Neural cell (in vitro differentiated cells): ENCODE measurements around the gene FETUB. TPM values are rescaled to one million over a fixed set of nuclear protein-coding genes. Genes with fewer than 3 reads are reported as not detected.

Experiments used
- H2AFZ ChIP-seq: fragments of 200-600, 300-800 bp; sonication (generic), shearing (Covaris generic); 2 replicates; pipeline ENCODE4 v1.6.0; 2014; ENCODE audit warnings: low read depth, mild to moderate bottlenecking, antibody characterized with exemption, low read length, moderate library complexity
- H3F3A ChIP-seq: fragments of 200-600 bp; shearing (Covaris generic); 2 replicates; pipeline ENCODE4 v1.6.1; 2016; ENCODE audit warnings: mild to moderate bottlenecking, moderate library complexity, mixed read lengths, antibody characterized with exemption, low read length; ENCODE audit not compliant: insufficient read depth, poor library complexity, severe bottlenecking
- H3K27ac ChIP-seq: fragments of 200-600, 300-800 bp; sonication (generic), shearing (Covaris generic); 2 replicates; pipeline ENCODE4 v1.5.1; 2014; ENCODE audit warnings: mild to moderate bottlenecking, low read length, moderate library complexity
- H3K27me3 ChIP-seq: fragments of 300-800, 200-600 bp; sonication (generic), shearing (Covaris generic); 2 replicates; pipeline ENCODE4 v1.6.0; 2014; ENCODE audit warnings: mild to moderate bottlenecking, low read depth, low read length, moderate library complexity; ENCODE audit not compliant: insufficient read depth
- H3K36me3 ChIP-seq: fragments of 300-800, 200-600 bp; sonication (generic), shearing (Covaris generic); 2 replicates; pipeline ENCODE4 v1.5.1; 2014; ENCODE audit warnings: mild to moderate bottlenecking, antibody characterized with exemption, low read length, moderate library complexity; ENCODE audit not compliant: insufficient read depth
- H3K4me2 ChIP-seq: fragments of 300-800, 200-600 bp; sonication (generic), shearing (Covaris generic); 2 replicates; pipeline ENCODE4 v1.6.0; 2014; ENCODE audit warnings: mild to moderate bottlenecking, low read length
- H3K4me3 ChIP-seq: fragments of 300-800, 200-600 bp; sonication (generic), shearing (Covaris generic); 2 replicates; pipeline ENCODE4 v1.5.1; 2014; ENCODE audit warnings: mild to moderate bottlenecking, low read length, moderate library complexity
- H3K79me2 ChIP-seq: fragments of 200-600 bp; shearing (Covaris generic); replicated peaks from 2 replicates; pipeline ENCODE4 v1.6.0; 2014; ENCODE audit warnings: mild to moderate bottlenecking, low read length, moderate library complexity; ENCODE audit not compliant: insufficient read depth
- H3K9ac ChIP-seq: fragments of 300-800, 200-600 bp; sonication (generic), shearing (Covaris generic); 2 replicates; pipeline ENCODE4 v1.6.1; 2016; ENCODE audit warnings: mild to moderate bottlenecking, low read length, mixed read lengths
- H3K9me2 ChIP-seq: fragments of 200-600 bp; shearing (Covaris generic); 2 replicates; pipeline ENCODE4 v1.6.1; 2016; ENCODE audit warnings: mild to moderate bottlenecking, low read length, mixed read lengths; ENCODE audit not compliant: insufficient read depth
- H3K9me3 ChIP-seq: fragments of 200-600, 300-800 bp; sonication (generic), shearing (Covaris generic); 2 replicates; pipeline ENCODE4 v1.6.1; 2016; ENCODE audit warnings: mild to moderate bottlenecking, mixed run types, low read length, moderate library complexity, mixed read lengths
- H4K20me1 ChIP-seq: fragments of 200-600 bp; shearing (Covaris generic); 2 replicates; pipeline ENCODE4 v1.6.1; 2016; ENCODE audit warnings: mild to moderate bottlenecking, mixed run types; ENCODE audit not compliant: insufficient read depth
- EP300 ChIP-seq: fragments of 450-650 bp; conservative IDR thresholded peaks from 2 replicates; pipeline ENCODE4 v1.6.1; 2014; ENCODE audit warnings: antibody characterized with exemption, mild to moderate bottlenecking, moderate library complexity; ENCODE audit not compliant: poor library complexity, severe bottlenecking
- EZH2 ChIP-seq: fragments of 200-600, 300-800 bp; shearing (Covaris generic), sonication (generic); IDR thresholded peaks from 2 replicates; pipeline ENCODE4 v1.6.1; 2014; ENCODE audit warnings: antibody characterized with exemption, low read length, borderline replicate concordance, mild to moderate bottlenecking; ENCODE audit not compliant: insufficient read depth, poor library complexity, severe bottlenecking
- MXI1 ChIP-seq: fragments of 450-650 bp; conservative IDR thresholded peaks from 2 replicates; pipeline ENCODE4 v1.6.1; 2014; ENCODE audit warnings: antibody characterized with exemption, mild to moderate bottlenecking; ENCODE audit not compliant: poor library complexity, severe bottlenecking
- POLR2AphosphoS5 ChIP-seq: IDR thresholded peaks from 2 replicates; pipeline ENCODE4 v1.6.1; 2012
- RAD21 ChIP-seq: fragments of 450-650 bp; conservative IDR thresholded peaks from 2 replicates; pipeline ENCODE4 v1.6.1; 2014; ENCODE audit warnings: antibody characterized with exemption, mild to moderate bottlenecking, moderate library complexity
- SMC3 ChIP-seq: fragments of 450-650 bp; conservative IDR thresholded peaks from 2 replicates; pipeline ENCODE4 v1.6.1; 2014; ENCODE audit warnings: antibody characterized with exemption, mild to moderate bottlenecking, moderate library complexity; ENCODE audit not compliant: poor library complexity
- TAF1 ChIP-seq: IDR thresholded peaks from 2 replicates; pipeline ENCODE4 v1.6.1; 2012; ENCODE audit warnings: low read depth
- polyA plus RNA-seq: library from polyadenylated mRNA; depleted of rRNA; stranded (reverse); fragments of >200 nt; gene quantifications from 2 replicates; pipeline ENCODE4 v1.2.3, GENCODE V29; 2014
- TF ChIP-seq, protein P1 (sequence below): fragments of 450-650 bp; IDR thresholded peaks from 2 replicates; pipeline ENCODE4 v1.5.1; 2014; ENCODE audit warnings: antibody characterized with exemption, mild to moderate bottlenecking, moderate library complexity; ENCODE audit not compliant: poor library complexity, severe bottlenecking
- TF ChIP-seq, protein P2 (sequence below): IDR thresholded peaks from 2 replicates; pipeline ENCODE4 v1.6.1; 2012; ENCODE audit warnings: borderline replicate concordance

FETUB gene
- polyA plus RNA-seq, 1 donor from 2014 or later, result not detected

- Histone ChIP-seq H3K79me2 (no peaks in the 10 kb centered on the region), H3K9me3 (no peaks in the 10 kb centered on the region), H3K9ac (no peak overlapping the region), H3K27ac (no peak overlapping the region), H4K20me1 (no peaks in the 10 kb centered on the region), H3K9me2 (no peaks in the 10 kb centered on the region), H3K27me3 (no peaks in the 10 kb centered on the region), H3K4me2 (no peak overlapping the region), H2AFZ (no peak overlapping the region), H3K36me3 (no peaks in the 10 kb centered on the region), H3F3A (no peaks in the 10 kb centered on the region), H3K4me3 (no peak overlapping the region)
- TF ChIP-seq MXI1 (no peak), RAD21 (no peak), EZH2 (no peak), EP300 (no peak), TAF1 (no peak), POLR2AphosphoS5 (no peak), SMC3 (no peak)
- TF ChIP-seq, protein P1, sequence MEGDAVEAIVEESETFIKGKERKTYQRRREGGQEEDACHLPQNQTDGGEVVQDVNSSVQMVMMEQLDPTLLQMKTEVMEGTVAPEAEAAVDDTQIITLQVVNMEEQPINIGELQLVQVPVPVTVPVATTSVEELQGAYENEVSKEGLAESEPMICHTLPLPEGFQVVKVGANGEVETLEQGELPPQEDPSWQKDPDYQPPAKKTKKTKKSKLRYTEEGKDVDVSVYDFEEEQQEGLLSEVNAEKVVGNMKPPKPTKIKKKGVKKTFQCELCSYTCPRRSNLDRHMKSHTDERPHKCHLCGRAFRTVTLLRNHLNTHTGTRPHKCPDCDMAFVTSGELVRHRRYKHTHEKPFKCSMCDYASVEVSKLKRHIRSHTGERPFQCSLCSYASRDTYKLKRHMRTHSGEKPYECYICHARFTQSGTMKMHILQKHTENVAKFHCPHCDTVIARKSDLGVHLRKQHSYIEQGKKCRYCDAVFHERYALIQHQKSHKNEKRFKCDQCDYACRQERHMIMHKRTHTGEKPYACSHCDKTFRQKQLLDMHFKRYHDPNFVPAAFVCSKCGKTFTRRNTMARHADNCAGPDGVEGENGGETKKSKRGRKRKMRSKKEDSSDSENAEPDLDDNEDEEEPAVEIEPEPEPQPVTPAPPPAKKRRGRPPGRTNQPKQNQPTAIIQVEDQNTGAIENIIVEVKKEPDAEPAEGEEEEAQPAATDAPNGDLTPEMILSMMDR, result no peak
- TF ChIP-seq, protein P2, sequence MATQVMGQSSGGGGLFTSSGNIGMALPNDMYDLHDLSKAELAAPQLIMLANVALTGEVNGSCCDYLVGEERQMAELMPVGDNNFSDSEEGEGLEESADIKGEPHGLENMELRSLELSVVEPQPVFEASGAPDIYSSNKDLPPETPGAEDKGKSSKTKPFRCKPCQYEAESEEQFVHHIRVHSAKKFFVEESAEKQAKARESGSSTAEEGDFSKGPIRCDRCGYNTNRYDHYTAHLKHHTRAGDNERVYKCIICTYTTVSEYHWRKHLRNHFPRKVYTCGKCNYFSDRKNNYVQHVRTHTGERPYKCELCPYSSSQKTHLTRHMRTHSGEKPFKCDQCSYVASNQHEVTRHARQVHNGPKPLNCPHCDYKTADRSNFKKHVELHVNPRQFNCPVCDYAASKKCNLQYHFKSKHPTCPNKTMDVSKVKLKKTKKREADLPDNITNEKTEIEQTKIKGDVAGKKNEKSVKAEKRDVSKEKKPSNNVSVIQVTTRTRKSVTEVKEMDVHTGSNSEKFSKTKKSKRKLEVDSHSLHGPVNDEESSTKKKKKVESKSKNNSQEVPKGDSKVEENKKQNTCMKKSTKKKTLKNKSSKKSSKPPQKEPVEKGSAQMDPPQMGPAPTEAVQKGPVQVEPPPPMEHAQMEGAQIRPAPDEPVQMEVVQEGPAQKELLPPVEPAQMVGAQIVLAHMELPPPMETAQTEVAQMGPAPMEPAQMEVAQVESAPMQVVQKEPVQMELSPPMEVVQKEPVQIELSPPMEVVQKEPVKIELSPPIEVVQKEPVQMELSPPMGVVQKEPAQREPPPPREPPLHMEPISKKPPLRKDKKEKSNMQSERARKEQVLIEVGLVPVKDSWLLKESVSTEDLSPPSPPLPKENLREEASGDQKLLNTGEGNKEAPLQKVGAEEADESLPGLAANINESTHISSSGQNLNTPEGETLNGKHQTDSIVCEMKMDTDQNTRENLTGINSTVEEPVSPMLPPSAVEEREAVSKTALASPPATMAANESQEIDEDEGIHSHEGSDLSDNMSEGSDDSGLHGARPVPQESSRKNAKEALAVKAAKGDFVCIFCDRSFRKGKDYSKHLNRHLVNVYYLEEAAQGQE, result no peak
These were observed 42.0 kb upstream of the FETUB start for GRCh38 chr3:186598108-186598784.

- Histone ChIP-seq H3K9me2 (no peaks in the 10 kb centered on the region), H3K9me3 (no peaks in the 10 kb centered on the region), H3K4me3 (no peak overlapping the region), H4K20me1 (no peaks in the 10 kb centered on the region), H3K27ac (no peak overlapping the region), H3F3A (no peaks in the 10 kb centered on the region), H3K27me3 (no peaks in the 10 kb centered on the region), H3K4me2 (no peak overlapping the region), H3K36me3 (no peaks in the 10 kb centered on the region), H3K9ac (no peak overlapping the region), H3K79me2 (no peaks in the 10 kb centered on the region), H2AFZ (no peak overlapping the region)
- TF ChIP-seq EP300 (no peak), TAF1 (no peak), RAD21 (no peak), SMC3 (no peak), EZH2 (no peak), POLR2AphosphoS5 (no peak), MXI1 (no peak)
- TF ChIP-seq, protein P1, result no peak
- TF ChIP-seq, protein P2, result no peak
These were observed 41.4 kb upstream of the FETUB start for GRCh38 chr3:186598794-186599141.
